DMS153 (cell line): ENCODE measurements around the gene FGF14.
"Not testable (repeated sequence)": the region's sequence is repeated elsewhere in the genome, so short reads cannot be mapped to it uniquely, and the experiment has no call there.

Experiments
- DNase-seq: peaks from one replicate; lab custom pipeline; 2025; lab: John Stamatoyannopoulos, UW

Gene FGF14

DNA sequence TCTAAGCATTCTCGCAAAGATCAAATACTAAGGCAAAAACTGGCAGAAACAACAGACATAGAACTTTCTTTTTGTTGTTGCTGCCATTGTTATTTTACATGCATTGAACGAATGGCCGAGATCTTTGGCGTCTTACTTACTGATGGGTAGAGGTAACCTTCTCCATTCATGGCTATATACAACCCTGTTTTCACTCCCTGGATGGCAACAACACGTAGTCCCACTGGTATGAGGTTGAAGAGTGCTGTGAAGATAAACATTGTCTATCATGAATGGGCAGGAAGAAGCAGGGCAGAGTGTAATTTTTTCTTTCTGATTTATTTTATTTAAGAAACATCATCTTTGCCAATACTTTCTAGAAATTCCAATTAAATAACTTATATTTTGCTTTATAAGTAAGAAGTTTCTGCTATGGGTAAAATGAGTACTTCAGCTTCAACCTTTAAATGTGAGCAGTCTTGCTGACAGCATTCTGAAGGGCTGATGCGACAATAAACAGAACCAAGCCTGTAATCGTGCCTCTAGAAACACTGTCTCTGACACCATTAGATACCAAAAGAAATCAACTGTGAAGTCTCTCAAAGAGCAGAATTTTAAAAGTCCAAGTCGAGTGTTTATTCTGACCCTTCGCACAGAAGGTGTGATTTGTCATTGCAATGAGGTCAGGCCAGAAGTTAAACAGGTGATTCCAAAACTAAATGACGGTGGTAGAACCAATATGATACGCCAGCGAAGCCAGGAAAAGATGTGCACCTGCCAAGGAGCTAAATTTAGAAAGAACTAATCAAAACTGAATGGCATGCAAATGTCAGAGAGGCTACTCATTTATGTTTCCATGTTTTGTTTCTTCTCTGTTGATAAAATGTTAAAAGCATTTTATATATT is 533.0 kb downstream of the FGF14 start:
- peak; percentile 59 for DNase-seq

DNA sequence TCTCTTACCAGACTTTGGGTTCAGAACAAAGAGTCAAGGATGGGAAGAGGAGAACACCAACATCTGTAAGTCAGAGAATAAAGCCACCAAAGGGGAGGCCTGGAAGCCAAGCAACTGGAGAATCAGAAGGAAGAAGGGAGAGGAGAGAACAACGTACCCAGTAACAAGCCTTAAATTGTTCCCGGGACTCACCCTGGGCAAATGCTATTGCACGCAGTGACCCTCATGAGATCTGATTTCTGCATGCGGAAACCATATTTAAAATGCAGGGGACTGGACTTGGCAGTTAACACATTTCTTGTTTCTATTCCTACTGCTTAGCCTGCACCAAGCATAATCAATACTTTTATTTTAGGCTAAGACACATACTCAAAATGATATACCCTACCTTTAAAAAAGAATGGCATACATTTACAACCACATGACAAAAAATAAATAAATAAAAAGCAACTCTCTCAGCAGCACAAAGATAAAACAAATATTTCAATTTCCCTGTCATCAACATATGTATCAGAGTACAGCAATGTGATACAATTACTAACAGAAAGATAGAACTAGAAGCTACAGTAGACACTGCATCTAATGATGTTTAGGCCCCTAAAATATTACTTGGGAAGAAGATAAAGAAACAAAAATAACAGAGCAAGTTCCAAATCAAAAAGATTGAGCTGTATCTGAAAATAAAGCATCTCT is 534.8 kb downstream of the FGF14 start:
- DNase-seq = no peak

DNA sequence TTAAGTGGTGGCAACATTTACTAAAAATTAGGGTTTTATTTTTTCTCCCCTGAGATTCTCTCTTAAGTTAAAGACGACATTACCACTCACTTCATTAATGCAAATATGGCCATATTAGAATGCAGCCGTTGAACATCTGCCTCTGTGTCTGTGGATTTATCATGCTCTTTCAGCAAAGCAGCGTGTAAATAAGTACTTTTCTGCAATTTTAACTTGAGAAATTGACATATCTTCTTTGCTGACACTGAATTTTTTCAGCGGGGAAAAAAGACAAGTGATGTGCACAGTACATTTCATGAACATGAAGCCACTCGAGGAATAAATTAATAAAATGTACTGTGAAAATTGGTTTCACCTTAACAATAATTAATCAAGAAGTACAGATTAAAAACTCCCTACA is 543.0 kb downstream of the FGF14 start:
- no peak for DNase-seq

DNA sequence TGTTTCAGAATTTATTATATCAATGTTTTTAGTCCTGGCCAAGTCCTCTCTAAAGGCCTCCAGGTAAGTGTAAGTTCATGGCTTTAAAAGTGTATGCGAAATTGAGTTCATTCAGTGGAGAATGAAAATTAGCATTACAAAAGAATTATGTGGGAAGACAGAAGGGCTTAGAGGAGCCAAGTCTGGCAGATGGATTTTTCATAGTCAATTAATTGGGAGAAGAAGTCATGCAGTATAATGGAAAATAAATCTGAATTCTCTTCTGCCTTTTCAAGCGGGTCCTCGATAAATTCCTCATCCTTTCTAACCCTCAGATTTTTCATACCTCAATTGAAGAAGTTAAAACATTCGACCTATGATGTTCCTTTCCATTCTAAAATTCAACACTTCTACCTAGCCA is 555.1 kb downstream of the FGF14 start:
- no peak for DNase-seq

DNA sequence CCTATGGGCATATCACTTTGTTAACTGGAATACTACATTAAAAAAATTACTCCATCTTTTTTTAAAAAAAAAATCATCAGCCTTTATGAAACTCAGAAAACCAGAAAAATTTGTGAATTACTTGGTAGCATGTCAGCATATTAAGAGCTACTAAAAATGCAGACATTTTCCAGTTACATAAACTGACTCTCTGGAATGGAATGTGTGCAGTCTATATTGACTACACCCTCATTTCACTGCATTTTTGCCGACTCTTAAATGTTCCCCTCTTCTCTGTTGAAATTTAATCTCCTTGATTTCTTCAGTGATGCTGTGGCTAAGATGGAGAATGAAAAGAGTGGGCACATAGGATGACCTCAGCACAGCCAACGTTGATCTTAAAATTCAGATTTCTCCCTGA is 555.6 kb downstream of the FGF14 start:
- no peak for DNase-seq

DNA sequence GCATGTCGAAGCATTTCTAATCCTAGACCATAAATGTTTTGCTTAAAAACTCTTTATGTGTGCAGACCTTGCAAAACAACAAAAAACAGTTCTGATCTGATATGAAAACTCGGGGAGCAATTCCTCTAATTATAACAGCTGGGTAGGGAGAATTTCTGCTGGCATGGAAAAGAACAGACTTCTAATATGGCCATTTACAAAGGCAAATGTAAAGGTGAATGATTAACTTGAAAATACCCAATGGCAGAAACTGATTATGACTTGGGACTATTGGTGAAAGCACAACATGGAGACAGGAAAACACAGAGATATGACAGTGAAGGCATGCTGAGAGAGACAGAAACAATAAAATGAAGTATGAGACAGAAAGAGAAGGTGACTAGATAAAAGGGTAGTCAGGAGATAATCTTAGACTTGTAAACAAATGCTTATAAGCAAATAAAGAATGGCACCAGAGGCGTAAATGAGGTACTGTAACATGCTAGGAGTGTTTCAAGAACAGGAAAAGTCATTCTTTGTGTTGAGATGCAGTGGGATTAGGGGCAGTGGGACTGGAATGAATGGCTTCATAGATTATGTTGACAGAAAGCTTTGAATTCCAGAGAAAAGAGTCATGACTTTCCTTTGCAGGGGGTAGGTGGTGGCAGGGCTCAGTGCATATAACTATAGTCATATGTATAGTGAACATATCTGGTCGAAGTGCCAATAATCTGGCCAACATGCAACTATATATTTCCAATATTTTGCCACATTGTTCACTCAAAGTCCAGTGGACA is 556.4 kb downstream of the FGF14 start:
- no peak for DNase-seq

DNA sequence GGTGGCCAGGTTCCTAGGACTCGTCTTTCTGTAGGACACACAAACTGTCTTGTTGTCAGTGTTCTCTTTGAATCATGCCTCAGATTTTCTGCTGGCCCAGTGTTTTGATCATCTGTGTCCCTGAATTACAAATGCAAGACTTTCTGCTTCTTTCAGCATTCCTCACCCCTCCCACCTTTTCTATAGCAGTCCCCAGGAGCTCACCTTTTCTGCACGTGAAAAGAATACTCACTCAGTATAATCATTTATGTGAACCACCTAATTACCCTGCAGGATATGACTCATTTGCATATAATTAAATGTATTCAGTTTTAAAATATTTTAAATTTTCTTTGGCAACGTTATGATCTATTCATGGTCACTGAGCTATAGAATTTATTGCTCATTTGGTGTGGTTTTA is 560.1 kb downstream of the FGF14 start:
- DNase-seq = no peak

DNA sequence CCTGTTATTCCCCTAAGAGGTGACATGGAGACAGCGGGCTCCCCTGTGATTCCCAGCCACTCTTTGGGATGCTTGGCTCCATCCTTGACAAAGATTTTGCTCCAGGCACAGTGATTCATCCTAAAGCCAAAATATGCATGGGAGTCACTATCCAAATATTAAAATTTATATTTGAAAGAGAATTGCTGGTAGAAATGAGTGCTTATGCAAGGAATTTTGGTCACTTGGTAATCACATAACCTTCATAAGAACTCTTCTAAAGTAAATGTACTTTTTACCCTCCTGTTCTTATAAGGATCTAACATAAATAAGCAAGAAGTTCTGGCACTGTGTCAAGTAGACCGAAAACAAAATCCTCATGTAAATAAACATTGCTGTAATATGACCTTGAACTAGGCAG is 563.5 kb downstream of the FGF14 start:
- DNase-seq = no peak

DNA sequence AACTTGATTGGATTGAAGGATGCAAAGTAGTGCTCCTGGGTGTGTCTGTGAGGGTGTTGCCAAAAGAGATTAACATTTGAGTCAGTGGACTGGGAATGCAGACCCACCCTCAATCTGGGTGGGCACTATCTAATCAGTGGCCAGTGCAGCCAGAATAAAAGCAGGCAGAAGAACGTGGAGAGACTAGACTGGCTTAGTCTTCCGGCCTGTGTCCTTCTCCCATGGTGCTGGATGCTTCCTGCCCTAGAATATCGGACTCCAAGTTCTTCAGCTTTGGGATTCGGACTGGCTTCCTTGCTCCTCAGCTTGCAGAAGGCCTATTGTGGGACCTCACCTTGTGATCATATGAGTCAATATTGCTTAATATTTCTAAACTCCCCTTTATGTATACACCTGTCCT is 564.1 kb downstream of the FGF14 start:
- not testable (repeated sequence) for DNase-seq

DNA sequence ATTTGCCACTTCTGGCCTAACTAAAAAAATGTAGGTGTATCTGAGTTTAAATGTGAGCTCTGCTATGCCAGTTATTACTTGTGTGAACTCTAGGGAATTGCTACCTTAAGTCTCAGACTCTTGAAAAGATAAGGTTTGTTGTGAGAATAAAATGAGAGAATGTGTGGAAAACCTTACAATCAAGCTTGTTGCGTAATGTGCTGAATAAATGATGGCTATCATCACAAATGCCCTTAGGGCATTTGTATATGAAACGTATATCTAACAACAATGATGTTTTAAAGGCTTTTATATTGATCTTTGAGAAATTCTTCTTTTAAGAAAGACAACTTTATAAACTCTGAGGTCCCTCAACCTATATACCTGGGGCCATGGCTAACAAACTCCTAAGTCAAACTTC is 564.6 kb downstream of the FGF14 start:
- no peak for DNase-seq

DNA sequence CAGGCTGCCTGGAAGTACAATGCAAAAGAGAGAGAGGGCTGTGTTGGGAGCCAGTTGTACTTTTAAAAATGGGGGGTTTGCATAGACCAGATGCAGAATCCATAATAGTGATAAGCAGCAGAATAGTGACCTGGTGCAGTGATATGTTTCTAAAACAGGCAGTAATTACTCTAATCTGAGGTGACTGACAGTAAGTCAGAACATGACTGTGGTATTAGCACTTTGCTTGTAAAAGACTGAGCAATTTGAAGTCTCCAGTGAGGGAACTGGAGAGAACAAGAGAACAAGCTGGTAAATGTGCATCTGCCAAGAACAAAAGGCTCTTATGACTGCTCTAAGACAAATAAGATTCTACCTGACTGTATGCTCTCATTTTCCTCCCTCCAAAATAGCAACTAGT is 565.9 kb downstream of the FGF14 start:
- DNase-seq = no peak

DNA sequence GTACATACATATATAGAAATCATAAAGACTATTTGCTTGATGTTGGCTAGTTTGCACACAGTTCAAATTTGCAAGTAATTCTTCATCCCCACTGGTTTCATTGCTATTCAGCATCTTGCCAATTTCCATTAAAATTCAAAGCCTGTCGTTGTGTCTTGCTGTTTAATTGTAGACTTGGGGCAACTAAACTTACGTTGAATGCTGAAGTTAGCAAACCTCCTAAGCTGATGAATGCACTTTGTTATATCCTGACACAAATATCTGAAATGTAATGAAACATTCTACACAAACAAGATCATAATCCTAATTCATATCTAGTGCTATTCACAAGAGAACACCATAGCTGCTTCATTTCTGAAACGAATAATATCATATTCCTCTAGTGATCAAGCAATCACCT is 568.2 kb downstream of the FGF14 start:
- no peak for DNase-seq

DNA sequence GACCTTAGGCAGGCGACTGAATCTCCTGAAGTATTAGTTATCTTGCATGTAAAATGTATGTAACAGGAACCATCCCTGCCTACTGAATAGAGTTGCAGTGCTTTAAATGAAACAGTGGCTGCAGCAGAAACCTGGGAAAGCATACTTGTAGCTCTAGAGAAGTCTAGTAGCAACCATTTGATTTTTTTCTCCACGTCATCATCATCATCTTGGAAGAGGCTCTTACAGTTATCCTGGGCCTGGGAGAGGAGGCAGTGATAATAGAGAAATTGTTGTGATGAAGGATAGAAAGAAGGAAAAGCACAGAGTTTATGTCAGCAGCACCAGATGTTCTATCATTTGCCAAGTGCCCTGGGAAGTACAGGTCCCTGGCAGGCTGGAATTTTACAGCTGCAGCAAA is 571.8 kb downstream of the FGF14 start:
- DNase-seq = no peak

DNA sequence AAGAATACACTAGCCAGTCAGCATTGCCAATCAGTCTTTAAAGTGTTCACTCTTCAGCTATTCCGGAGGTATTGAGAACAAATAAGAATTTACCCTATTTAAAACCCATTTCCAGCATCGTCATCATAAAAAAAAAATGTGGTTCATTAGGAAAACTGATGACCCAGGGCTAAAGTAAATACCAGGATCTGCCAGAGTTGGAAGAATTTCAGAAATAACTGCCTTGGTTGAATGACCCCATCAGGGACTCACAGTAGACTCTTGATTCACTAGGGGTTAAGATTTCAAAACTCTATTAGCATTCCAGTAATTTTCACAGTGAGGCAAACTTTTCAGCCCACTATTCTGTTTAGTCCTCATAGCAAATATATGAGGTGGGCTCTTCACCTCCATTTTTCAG is 572.4 kb downstream of the FGF14 start:
- DNase-seq = no peak

DNA sequence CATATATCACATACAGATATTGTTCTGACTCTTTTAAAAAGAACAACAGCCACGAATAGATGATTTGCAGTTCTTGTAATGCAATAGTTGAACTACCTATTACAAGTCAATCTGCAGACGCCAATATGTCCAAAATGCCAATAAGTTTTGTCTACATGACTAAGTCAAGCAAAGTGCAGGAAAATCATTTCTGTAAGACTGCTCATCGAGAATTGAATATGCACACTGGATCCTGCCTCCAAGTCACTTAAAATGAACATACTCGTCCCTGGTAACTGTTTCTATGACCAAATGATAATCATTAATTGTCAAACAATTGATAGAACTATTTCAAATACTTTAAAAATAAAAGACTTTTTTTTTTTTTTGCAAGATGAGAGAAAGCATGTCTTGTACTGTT is 573.7 kb downstream of the FGF14 start:
- no peak for DNase-seq

DNA sequence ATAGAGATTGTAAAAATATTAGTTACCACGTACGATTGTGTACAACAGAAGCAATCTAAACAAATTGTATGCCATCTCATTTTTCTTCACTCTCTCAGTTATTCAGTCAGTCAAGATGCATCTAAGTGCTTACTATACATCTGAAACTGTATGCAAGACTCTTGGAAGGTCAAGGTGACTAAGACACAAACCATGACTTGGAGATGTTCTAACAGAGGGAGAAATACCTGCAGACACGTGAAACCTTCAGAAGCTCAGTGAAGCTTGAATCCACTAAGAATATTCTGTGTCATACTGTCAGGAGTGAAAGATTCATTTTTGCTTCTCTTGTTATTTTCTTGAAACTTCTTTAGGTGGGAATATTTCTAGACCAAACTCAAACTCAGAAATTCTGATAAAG is 584.0 kb downstream of the FGF14 start:
- DNase-seq = no peak

DNA sequence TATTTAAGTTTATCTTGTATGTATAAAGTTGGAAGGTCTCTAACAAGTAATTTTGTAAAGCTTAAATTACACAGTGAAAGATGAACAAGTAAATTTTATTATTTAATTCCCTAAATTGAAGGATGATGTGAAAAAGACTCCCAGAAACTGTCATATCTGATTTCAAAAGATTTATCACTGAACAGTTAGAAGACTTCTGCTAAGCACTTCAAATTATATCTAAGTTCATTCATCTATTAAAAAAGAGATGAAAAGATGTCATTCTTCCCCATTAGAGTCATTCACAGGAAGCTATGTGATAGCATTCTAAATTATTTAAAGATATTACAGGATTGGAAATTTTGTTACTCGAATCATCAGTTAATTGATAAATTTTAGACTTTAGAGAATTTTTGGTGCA is 590.0 kb downstream of the FGF14 start:
- DNase-seq = no peak

DNA sequence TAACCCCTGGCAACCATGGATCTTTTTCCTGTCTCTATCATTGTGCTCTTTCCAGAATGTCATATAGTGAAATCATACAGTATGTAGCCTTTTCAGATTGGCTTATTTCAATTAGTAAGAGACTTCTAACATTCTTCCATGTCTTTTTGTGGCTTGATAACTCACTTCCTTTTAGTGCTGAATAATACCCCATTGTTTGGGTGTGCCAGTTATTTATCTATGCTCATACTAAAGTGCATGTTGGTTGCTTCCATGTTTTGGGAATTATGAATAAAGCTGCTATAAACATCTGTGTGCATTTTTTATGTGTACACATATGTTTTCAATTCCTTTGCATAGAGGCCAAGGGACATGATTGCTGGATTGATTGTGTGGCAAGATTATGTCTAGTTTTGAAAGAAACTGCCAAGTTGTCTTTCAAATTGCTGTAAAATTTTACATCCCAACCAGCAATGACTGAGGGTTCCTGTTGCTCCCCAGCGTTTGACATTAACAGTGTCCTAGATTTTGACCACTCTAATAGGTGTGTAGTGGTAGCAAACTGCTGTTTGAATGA is 590.5 kb downstream of the FGF14 start:
- no peak for DNase-seq

DNA sequence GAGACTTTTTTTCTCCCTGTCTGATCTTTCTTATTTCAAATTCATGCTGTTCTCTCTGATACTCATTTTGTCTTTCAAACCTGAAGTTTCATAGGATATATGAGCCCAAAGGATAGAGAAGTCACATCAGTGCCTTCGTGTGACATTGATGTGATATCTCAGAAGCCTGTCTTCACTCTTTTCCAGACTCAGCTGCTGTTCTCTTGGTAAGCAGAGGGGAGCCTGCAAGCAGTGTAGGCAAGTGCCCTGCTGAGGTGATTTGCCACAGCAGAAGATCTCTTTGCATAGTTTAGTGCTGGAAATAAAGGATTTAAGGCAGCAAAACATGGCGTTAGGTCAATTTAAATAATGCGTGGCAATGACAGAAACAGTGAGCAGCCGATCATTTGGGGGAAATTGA is 602.7 kb downstream of the FGF14 start:
- DNase-seq = no peak

DNA sequence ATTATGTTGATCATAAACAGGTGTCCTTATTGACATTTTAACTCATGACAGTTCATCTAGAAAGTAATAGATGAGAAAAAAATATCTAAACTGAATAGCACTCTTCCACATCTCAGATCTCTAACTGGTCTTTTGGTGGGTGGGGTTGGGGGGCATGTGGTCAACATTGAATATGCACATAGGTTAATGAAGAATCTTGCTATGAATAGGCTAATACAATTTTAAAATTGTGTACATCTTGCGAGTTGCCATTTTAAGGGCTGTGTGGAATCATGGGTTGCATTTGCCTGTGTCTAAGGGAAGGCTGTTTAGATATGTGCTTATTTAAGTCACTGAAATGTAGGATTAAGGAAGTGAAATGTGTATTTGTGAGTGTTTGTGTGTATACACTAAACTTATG is 603.4 kb downstream of the FGF14 start:
- DNase-seq = no peak

DNA sequence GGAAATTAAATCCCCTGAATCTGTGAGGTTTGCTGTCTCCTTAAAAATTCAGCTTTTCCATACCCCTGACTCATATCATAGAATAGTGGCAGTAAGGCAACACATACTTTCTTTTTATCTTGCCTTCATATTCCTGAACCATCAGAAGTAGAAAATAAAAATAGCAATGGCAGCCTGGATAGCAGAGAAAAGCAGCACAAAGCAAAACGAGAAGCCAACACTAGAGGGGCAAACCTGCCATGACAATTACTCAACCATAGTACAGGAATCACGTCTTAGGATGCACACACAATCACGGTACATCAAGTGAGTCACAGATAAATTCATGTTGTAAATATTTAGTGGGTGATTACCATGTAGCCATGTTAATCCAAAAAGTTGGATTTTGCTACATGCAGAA is 606.4 kb downstream of the FGF14 start:
- no peak for DNase-seq

DNA sequence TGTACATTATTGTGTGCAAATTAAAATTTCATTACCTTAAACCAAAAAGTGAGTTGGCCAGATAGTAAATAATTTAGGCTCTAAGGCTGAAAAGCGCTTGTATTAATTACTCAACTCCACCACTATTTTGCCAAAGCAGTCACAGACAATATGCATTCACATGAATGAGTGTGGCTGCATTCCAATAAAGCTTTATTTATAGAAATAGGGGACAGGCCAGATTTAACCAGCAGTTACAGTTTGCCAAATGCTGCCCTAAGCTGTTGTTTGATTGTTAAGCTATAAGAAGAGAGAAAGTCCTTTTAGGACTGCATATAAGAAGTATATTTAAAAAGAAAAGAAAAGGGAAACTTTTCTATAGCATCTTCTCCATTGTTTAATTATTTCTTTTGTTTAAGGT is 606.8 kb downstream of the FGF14 start:
- DNase-seq = no peak

DNA sequence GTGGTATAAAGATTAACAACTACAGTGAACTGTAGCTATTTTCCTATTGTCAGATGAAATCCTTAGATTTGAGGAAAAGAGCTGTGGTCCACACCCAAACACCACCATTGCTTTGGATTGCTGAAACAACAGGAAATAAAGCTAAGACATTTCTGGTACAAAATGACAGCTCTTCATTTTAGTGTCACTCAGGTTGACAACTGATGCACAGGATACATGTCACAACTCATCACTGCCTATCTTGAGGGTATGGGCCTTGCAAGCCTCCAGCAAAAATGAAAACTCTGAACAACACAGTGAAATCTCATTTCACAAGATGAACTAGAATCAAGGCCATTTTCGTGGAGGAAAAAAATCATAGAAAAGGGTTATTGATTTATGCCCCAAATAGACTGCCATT is 609.7 kb downstream of the FGF14 start:
- no peak for DNase-seq
